GM18858 (cell line): ENCODE results near the gene SORCS2.

ENCODE experiments used
- ATAC-seq: cut with Tn5 transposase; IDR thresholded peaks from one replicate; pipeline ENCODE4 v1.9.1; 2021; ENCODE audit not compliant: unreplicated experiment

SORCS2 gene

GRCh38 chr4:7399440-7400234 is 207.3 kb downstream of the SORCS2 start:
- ATAC-seq, result no peak

- no peak for ATAC-seq
Measured at GRCh38 chr4:7400671-7401298, 208.4 kb downstream of the SORCS2 start.

- no peak for ATAC-seq
Measured at GRCh38 chr4:7402526-7402925, 210.2 kb downstream of the SORCS2 start.

GRCh38 chr4:7403001-7403400 is 210.7 kb downstream of the SORCS2 start:
- ATAC-seq, result no peak

GRCh38 chr4:7408166-7408565 is 215.8 kb downstream of the SORCS2 start:
- ATAC-seq, result no peak

GRCh38 chr4:7410446-7410845 is 218.1 kb downstream of the SORCS2 start:
- no peak for ATAC-seq

GRCh38 chr4:7411491-7411890 is 219.2 kb downstream of the SORCS2 start:
- ATAC-seq, result no peak

- ATAC-seq, result no peak
Measured at GRCh38 chr4:7411896-7412553, 219.7 kb downstream of the SORCS2 start.

- no peak for ATAC-seq
Measured at GRCh38 chr4:7412554-7412912, 220.2 kb downstream of the SORCS2 start.

- ATAC-seq, result no peak
Measured at GRCh38 chr4:7414046-7414445, 221.7 kb downstream of the SORCS2 start.

- no peak for ATAC-seq
Measured at GRCh38 chr4:7414736-7415510, 222.6 kb downstream of the SORCS2 start.

GRCh38 chr4:7415927-7416686 is 223.8 kb downstream of the SORCS2 start:
- no peak for ATAC-seq

GRCh38 chr4:7416745-7417432 is 224.6 kb downstream of the SORCS2 start:
- no peak for ATAC-seq

GRCh38 chr4:7417639-7418038 is 225.3 kb downstream of the SORCS2 start:
- no peak for ATAC-seq

- ATAC-seq, result no peak
Measured at GRCh38 chr4:7418131-7418943, 226.0 kb downstream of the SORCS2 start.

- no peak for ATAC-seq
Measured at GRCh38 chr4:7419961-7420660, 227.8 kb downstream of the SORCS2 start.

- no peak for ATAC-seq
Measured at GRCh38 chr4:7420661-7421040, 228.3 kb downstream of the SORCS2 start.

- ATAC-seq, result no peak
Measured at GRCh38 chr4:7421356-7422150, 229.2 kb downstream of the SORCS2 start.
